Cardiac septum (tissue), 1 donor: ENCODE results near the gene PSMB10. TPM values are rescaled to one million over a fixed set of nuclear protein-coding genes. Genes with fewer than 3 reads are reported as not detected.
"Not testable (repeated sequence)": the region's sequence is repeated elsewhere in the genome, so short reads cannot be mapped to it uniquely, and the experiment has no call there.

ENCODE experiments used
- DNase-seq: peaks from one replicate; pipeline ENCODE4 v3.0.0-alpha.2; 2020; ENCODE audit warnings: low spot score
- intact Hi-C: fragments of 100-400 bp; cut with DNase I; formaldehyde crosslinking; loops from one replicate; pipeline ENCODE4 v1.14.0; 2022
- total RNA-seq: library from RNA; stranded (reverse); fragmentation: NEBNext Ultra II Directional; extraction: Animal tissue kit (Norgen Biotek cat#: 25700); gene quantifications from one replicate; pipeline ENCODE4 v1.2.1, GENCODE V29; 2021
- donor health status: DM: no; HTN: no; CAD: no.

The PSMB10 gene
- total RNA-seq, 1 donor from 2014 or later = 66.1 TPM

- no peak for DNase-seq
- intact Hi-C loops = loop anchor here (5.0 to 10.0 kb wide), 3 partner anchors 100 to 407 kb away; partner anchors contain the start of gene RIPOR1
Observed at GRCh38 chr16:67931712-67932461, 4.8 kb downstream of the PSMB10 start, which contains the start of gene CTRL. CTRL (minus strand) TSS chr16:67931862; CDS start chr16:67931852, 10 bp downstream.

GRCh38 chr16:67930678-67931211 is 5.9 kb downstream of the PSMB10 start:
- no peak for DNase-seq
- intact Hi-C loops = loop anchor here (5.0 to 10.0 kb wide), 3 partner anchors 98 to 406 kb away; partner anchors contain the start of gene RIPOR1

GRCh38 chr16:67930191-67930590 is 6.5 kb downstream of the PSMB10 start:
- no peak for DNase-seq
- intact Hi-C loops = loop anchor here (5.0 to 10.0 kb wide), 3 partner anchors 98 to 405 kb away; partner anchors contain the start of gene RIPOR1

GRCh38 chr16:67928561-67929364 is 7.9 kb downstream of the PSMB10 start:
- DNase-seq = no peak
- intact Hi-C loops = loop anchor here (2.0 to 5.0 kb wide), 2 partner anchors 46 to 256 kb away; no protein-coding TSS in a partner anchor

- intact Hi-C loops = loop anchor here (2.0 to 5.0 kb wide), 2 partner anchors 45 to 256 kb away; no protein-coding TSS in a partner anchor
- no peak for DNase-seq
Observed at GRCh38 chr16:67928147-67928546, 8.5 kb downstream of the PSMB10 start.

- intact Hi-C loops = loop anchor here (2.0 to 5.0 kb wide), 2 partner anchors 111 to 255 kb away; no protein-coding TSS in a partner anchor
- no peak for DNase-seq
Observed at GRCh38 chr16:67927131-67927941, 9.3 kb downstream of the PSMB10 start.

- no peak for DNase-seq
- intact Hi-C loops = loop anchor here (2.0 to 5.0 kb wide), 2 partner anchors 109 to 254 kb away; no protein-coding TSS in a partner anchor
Observed at GRCh38 chr16:67926181-67926750, 10.4 kb downstream of the PSMB10 start.

GRCh38 chr16:67924140-67924906 is 12.3 kb downstream of the PSMB10 start:
- DNase-seq = no peak
- intact Hi-C loops = no loop called here

- intact Hi-C loops = no loop called here
- no peak for DNase-seq
Observed at GRCh38 chr16:67923414-67924116, 13.1 kb downstream of the PSMB10 start.

GRCh38 chr16:67922740-67923139 is 13.9 kb downstream of the PSMB10 start:
- DNase-seq = no peak
- intact Hi-C loops = no loop called here

- intact Hi-C loops = no loop called here
- DNase-seq = no peak
Observed at GRCh38 chr16:67922221-67922620, 14.4 kb downstream of the PSMB10 start.

GRCh38 chr16:67919622-67920221 is 16.9 kb downstream of the PSMB10 start:
- intact Hi-C loops = no loop called here
- no peak for DNase-seq

- no peak for DNase-seq
- intact Hi-C loops = no loop called here
Observed at GRCh38 chr16:67917852-67918236, 18.8 kb downstream of the PSMB10 start.

GRCh38 chr16:67917140-67917851 is 19.4 kb downstream of the PSMB10 start:
- no peak for DNase-seq

GRCh38 chr16:67915831-67916723 is 20.6 kb downstream of the PSMB10 start:
- no peak for DNase-seq
- intact Hi-C loops = no loop called here

More at GRCh38 chr16:67917140-67917851, 19.4 kb downstream of the PSMB10 start:
- intact Hi-C loops = no loop called here

GRCh38 chr16:67915496-67915769 is 21.2 kb downstream of the PSMB10 start:
- DNase-seq, intact Hi-C loops: not testable (repeated sequence)
